Skeletal muscle tissue (tissue), 4 donors: ENCODE data around the gene POC1B. TPM values are rescaled to one million over a fixed set of nuclear protein-coding genes. Genes with fewer than 3 reads are reported as not detected.

Experiments
- H3K27ac ChIP-seq: one replicate; pipeline ENCODE4 v1.7.0; 2013; ENCODE audit warnings: mild to moderate bottlenecking, low read depth, low read length, inconsistent platforms
- H3K27me3 ChIP-seq, 3 donors: one replicate each; pipeline ENCODE4 v1.7.0; 2013; ENCODE audit warnings: low read length in 3 of 3; ENCODE audit not compliant: control insufficient read depth in 3 of 3, insufficient read depth in 3 of 3
- H3K36me3 ChIP-seq, 3 donors: one replicate each; pipeline ENCODE4 v1.7.0; 2013; ENCODE audit warnings: low read length in 3 of 3; ENCODE audit not compliant: control insufficient read depth in 3 of 3, insufficient read depth in 3 of 3
- H3K4me1 ChIP-seq, 3 donors: one replicate each; pipeline ENCODE4 v1.7.0; 2013; ENCODE audit warnings: low read length in 3 of 3, mild to moderate bottlenecking in 3 of 3; ENCODE audit not compliant: control insufficient read depth in 3 of 3, insufficient read depth in 3 of 3
- H3K4me3 ChIP-seq, 3 donors: one replicate each; pipeline ENCODE4 v1.7.0; 2013; ENCODE audit warnings: low read length in 3 of 3
- H3K9ac ChIP-seq, 3 donors: one replicate each; pipeline ENCODE4 v1.7.0; 2013; ENCODE audit warnings: low read length in 3 of 3, mild to moderate bottlenecking in 3 of 3, moderate library complexity in 2 of 3, low read depth in 1 of 3
- H3K9me3 ChIP-seq, 3 donors: one replicate each; pipeline ENCODE4 v1.7.0; 2013; ENCODE audit warnings: low read length in 3 of 3; ENCODE audit not compliant: control insufficient read depth in 3 of 3
- total RNA-seq: library from RNA; depleted of rRNA; stranded (reverse); fragments of >200 nt; gene quantifications from one replicate; pipeline ENCODE4 v1.2.3, GENCODE V29; 2014
- donor health status: Osteomylitis.

POC1B gene
- total RNA-seq, 1 donor from 2014 or later, result 36.5 TPM

GRCh38 chr12:89414322-89414721 is 111.5 kb downstream of the POC1B start:
- H3K9ac ChIP-seq, result no peak overlapping the region
- H3K27ac ChIP-seq, result no peak overlapping the region
- no peaks in the 10 kb centered on the region for H3K9me3 ChIP-seq
- no peaks in the 10 kb centered on the region for H3K27me3 ChIP-seq
- H3K4me1 ChIP-seq, result no peaks in the 10 kb centered on the region
- H3K36me3 ChIP-seq, result no peaks in the 10 kb centered on the region
- no peak overlapping the region for H3K4me3 ChIP-seq

- no peaks in the 10 kb centered on the region for H3K27me3 ChIP-seq
- H3K27ac ChIP-seq, result no peak overlapping the region
- H3K9ac ChIP-seq, result no peak overlapping the region
- H3K4me3 ChIP-seq, result no peak overlapping the region
- H3K9me3 ChIP-seq, result no peaks in the 10 kb centered on the region
- H3K4me1 ChIP-seq, result no peaks in the 10 kb centered on the region
- no peaks in the 10 kb centered on the region for H3K36me3 ChIP-seq
Measured at GRCh38 chr12:89413234-89413633, 112.6 kb downstream of the POC1B start.

DNA sequence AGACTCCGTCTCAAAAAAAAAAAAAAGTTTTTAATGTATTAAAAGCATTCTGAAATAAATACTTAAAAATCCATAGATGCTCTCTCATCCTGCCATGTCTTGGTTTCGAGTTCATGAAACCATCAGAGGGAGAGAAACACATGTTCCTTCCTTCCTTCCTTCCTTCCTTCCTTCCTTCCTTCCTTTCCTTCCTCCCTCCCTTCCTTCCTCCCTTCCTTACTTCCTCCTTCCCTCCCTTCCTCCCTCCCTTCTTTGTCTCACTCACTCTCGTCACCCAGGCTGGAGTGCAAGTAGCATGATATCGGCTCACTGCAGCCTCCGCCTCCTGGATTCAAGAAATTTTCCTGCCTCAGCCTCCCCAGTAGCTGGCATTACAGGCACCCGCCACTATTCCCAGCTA is 113.2 kb downstream of the POC1B start:
- H3K9me3 ChIP-seq, result no peaks in the 10 kb centered on the region
- no peak overlapping the region for H3K27ac ChIP-seq
- H3K4me3 ChIP-seq, result no peak overlapping the region
- H3K9ac ChIP-seq, result no peak overlapping the region
- H3K27me3 ChIP-seq, result no peaks in the 10 kb centered on the region
- H3K36me3 ChIP-seq, result no peaks in the 10 kb centered on the region
- H3K4me1 ChIP-seq, result no peaks in the 10 kb centered on the region

- Histone ChIP-seq H3K4me3 (no peak overlapping the region), H3K4me1 (no peaks in the 10 kb centered on the region), H3K9me3 (no peaks in the 10 kb centered on the region), H3K27me3 (no peaks in the 10 kb centered on the region), H3K36me3 (no peaks in the 10 kb centered on the region), H3K9ac (no peak overlapping the region), H3K27ac (no peak overlapping the region)
Measured at GRCh38 chr12:89411846-89412245, 114.0 kb downstream of the POC1B start.

GRCh38 chr12:89411234-89411633 is 114.6 kb downstream of the POC1B start:
- Histone ChIP-seq H3K9me3 (no peaks in the 10 kb centered on the region), H3K9ac (no peak overlapping the region), H3K36me3 (no peaks in the 10 kb centered on the region), H3K27ac (no peak overlapping the region), H3K4me3 (no peak overlapping the region), H3K4me1 (no peaks in the 10 kb centered on the region), H3K27me3 (no peaks in the 10 kb centered on the region)

DNA sequence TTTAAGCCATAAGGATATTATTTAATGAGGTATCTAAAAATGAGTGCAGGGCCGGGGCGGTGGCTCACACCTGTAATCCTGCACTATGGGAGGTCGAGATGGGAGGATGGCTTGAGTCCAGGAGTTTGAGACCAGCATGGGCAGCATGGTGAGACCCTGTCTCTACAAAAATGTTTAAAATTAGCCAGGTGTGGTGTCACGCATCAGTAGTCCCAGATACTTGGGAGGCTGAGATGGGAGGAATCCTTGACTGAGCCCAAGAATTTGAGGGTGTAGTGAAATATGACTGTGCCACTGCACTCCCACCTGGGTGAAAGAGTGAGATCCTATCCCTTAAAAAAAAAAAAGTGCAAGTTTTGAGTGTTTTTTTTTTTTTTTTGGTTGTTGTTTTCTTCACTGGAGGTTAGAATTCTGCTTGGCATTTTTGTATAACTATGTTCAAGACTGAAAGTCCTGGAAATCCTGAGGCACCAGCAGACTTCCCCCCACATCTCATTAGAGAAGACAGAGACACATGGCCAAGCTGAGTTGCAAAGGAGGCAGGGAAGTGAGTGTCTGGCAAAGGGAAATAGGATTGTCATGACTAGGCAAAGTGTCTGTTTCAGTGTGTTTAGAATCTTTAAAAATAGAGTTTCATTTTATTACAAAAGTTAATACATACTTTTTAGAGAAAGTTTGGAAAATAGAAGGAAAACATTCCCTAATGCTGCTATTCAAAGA is 120.1 kb downstream of the POC1B start:
- Histone ChIP-seq H3K9ac (no peak overlapping the region), H3K4me3 (no peak overlapping the region), H3K27me3 (no peaks in the 10 kb centered on the region), H3K9me3 (no peaks in the 10 kb centered on the region), H3K4me1 (no peaks in the 10 kb centered on the region), H3K36me3 (no peaks in the 10 kb centered on the region), H3K27ac (no peak overlapping the region)

DNA sequence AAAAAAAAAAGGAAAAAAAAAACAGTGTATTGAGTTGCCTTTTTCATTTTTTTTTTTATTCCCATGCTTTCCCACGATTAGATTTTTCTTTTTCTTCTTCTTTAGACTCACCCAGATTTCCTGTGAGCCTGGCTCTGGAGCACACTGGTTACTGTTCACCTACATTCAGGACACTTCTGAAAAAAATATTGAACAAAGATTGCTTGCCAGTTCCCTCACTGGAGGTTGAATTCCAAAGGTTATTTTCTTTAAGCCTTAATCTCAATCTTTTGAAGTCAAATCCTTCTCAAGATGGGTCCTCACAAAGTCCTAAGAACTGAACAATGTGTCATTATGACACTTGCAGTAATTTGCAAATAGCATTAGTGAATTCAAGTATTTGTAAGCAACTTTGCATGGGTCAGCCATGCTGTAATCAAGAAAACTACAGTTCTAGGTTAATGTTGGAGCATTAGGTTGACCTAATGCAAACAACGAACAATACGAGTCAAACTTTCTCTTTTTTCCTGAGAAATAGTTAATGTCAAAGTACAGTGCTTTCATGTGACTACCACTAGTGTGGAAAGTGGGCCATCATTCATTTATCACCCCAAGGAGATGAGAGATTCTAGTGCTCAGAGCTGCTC is 124.3 kb downstream of the POC1B start:
- Histone ChIP-seq H3K27ac (no peak overlapping the region), H3K9me3 (no peaks in the 10 kb centered on the region), H3K4me1 (no peaks in the 10 kb centered on the region), H3K27me3 (no peaks in the 10 kb centered on the region), H3K4me3 (no peak overlapping the region), H3K9ac (no peak overlapping the region), H3K36me3 (no peaks in the 10 kb centered on the region)

- Histone ChIP-seq H3K4me1 (no peaks in the 10 kb centered on the region), H3K4me3 (no peak overlapping the region), H3K9me3 (no peaks in the 10 kb centered on the region), H3K27me3 (no peaks in the 10 kb centered on the region), H3K36me3 (no peaks in the 10 kb centered on the region), H3K27ac (no peak overlapping the region), H3K9ac (no peak overlapping the region)
Measured at GRCh38 chr12:89400415-89400814, 125.4 kb downstream of the POC1B start.

DNA sequence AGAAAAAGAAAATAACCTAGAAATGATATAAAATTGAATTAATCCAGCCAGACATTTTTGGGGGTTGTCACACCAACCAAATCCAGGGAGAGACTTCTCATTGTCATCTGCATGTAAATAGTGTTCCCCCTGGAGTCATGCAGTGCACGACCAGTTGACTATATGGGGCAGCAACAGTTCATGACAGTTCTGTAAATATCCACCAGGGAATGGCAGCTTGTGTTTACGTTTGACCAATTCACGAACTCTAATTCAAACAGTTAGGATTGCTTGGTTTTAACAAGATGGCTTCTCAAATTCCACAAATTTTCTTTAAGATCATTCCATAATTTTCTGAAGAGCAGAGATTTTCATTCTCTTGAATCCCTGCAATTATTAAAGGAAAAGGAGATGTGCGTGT is 130.1 kb downstream of the POC1B start:
- Histone ChIP-seq H3K36me3 (no peaks in the 10 kb centered on the region), H3K9ac (no peak overlapping the region), H3K27ac (no peak overlapping the region), H3K4me3 (no peak overlapping the region), H3K9me3 (no peaks in the 10 kb centered on the region), H3K4me1 (no peaks in the 10 kb centered on the region), H3K27me3 (no peaks in the 10 kb centered on the region)

- Histone ChIP-seq H3K9ac (no peak overlapping the region), H3K4me3 (no peak overlapping the region), H3K4me1 (peaks cover 0 to 5% (median 2%) of the 10 kb centered on the region in 3 donors), H3K36me3 (no peaks in the 10 kb centered on the region), H3K27ac (no peak overlapping the region), H3K9me3 (no peaks in the 10 kb centered on the region), H3K27me3 (no peaks in the 10 kb centered on the region)
Measured at GRCh38 chr12:89393551-89394121, 132.2 kb downstream of the POC1B start.
